ENCODE results near the gene MFSD11.
"Not testable (repeated sequence)": the region's sequence is repeated elsewhere in the genome, so short reads cannot be mapped to it uniquely, and the experiment has no call there.

Gene MFSD11

DNA sequence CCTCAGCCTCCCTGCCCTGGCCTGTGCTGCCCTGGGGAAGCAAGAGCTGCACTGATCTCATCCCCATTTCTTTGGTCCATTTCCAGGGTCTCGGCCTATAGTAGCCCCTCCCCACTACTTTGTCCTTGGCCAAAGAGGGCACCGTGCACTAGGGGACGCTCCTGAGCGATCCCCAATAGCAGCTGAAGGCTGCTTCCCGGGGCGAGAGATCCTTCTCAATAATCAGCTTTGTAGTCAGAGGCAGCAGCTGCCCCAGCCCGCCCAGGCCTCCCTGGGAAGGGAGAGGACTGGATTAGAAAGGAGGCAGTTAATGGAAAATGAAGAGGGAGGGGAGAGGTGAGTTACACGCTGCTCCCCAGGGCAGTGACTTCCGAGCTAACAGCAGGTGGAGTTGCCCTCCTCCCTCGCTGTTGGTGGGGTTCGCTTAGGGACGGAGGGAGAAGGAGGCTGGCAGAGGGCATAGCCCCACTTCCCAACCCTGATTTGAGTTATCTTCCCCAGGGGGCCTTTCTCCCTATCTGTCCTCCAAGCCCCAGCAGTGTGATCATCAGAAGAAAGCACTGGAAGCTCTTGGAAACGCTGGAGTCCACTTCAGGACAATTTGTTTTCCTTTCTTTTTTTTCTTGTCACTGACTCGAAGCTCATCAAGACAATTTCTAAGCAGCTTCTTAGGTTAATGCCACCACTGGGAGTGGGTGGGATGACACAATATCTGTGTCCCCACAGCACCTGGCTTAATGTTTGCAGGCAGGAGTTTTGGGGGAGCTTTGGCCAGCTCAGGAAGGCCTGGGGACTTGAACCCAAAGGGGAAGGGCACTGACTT is 29.7 kb upstream of the MFSD11 start:
- H3K27ac ChIP-seq: no peak overlapping the region
- no peak for DNase-seq (ENCODE audit: low read depth, low spot score)

DNA sequence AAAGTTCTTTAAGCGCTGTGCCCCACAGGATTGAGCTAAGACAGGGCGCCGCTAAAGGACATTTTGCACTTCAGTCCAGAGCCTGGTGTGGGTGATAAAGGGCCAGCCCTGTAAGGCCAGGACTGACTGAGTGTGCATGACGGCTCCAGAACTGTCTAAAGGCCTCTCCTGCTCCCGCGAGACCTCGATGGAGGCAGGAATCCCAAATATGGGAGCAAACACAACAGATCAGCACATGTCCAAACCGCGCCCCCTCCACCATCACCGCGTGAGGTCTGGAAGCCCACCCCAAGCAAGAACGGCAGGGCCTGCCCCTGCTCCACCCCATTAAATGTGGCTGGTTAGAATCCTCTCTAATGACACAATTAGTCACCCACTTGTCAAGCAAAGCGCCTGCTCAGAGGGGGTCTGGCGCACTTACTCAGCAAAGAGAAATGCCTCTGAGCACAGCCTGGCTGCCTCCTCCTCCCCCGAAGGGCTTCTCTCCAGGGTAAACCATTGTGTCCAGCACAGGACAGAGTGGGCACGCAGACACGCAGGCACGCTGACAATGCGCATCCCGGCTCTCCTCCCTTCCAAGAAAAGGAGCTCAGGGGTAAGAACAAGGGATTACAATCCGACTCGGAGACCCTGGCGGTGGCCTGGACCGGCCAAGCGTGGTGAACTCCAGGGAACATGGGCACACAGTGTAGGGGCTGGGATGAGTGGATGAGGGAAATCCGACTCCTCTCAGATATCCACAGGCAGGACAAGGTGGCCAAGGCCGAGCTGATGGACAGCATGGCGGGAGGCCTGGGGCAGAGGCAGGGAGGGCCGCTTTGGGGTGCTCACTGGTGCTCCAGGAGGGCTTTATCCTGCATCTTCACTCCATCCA is 28.6 kb upstream of the MFSD11 start:
- peak overlapping the region; percentile 64 for H3K27ac ChIP-seq
- DNase-seq (ENCODE audit: low read depth, low spot score): no peak

DNA sequence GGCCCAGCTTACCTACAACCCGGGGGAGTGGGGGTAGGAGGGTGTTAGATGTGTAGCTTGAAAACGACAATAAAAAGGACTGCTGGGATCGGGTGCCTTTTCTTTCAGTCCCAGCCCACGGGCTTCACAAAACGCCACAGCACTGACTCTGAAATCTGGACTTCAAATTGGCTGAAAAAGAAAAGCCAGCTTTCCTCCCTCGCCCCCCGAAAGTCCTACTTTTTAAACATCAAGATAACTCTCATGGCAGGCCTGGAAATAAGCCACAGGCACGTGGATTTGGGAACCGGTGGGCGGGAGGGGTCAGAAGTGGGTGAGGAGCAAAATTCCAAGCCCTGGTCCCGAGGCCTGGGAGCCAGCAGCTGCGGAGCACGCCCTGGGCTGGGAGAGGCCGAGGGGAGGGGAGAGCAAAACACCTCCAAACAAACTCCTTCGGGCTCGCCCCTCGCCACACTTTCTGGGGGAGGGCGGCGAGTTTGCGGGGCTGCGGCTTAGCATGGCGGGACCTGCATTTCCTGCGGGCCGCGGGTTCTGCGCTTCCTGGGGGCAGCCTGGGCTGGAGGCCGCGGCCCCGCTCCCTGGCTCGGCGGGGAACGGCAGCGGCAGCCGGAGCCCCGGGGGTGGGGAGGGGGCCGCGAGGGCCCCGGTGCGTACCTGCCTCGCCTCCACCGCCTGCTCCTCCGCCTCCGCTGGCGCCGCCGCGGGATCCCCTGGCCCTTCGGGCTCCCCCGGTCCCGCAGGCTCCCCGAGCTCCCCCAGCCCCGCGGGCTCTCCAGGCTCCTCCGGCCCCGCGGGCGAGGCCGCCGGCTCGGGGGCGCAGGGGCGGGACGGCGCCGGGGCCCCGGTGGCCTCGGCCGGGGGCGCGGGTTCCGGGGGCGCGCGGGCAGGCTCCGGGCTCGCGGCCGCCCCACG is 27.7 kb upstream of the MFSD11 start:
- DNase-seq (ENCODE audit: low read depth, low spot score): not testable (repeated sequence)
- peak overlapping the region; percentile 64 for H3K27ac ChIP-seq

DNA sequence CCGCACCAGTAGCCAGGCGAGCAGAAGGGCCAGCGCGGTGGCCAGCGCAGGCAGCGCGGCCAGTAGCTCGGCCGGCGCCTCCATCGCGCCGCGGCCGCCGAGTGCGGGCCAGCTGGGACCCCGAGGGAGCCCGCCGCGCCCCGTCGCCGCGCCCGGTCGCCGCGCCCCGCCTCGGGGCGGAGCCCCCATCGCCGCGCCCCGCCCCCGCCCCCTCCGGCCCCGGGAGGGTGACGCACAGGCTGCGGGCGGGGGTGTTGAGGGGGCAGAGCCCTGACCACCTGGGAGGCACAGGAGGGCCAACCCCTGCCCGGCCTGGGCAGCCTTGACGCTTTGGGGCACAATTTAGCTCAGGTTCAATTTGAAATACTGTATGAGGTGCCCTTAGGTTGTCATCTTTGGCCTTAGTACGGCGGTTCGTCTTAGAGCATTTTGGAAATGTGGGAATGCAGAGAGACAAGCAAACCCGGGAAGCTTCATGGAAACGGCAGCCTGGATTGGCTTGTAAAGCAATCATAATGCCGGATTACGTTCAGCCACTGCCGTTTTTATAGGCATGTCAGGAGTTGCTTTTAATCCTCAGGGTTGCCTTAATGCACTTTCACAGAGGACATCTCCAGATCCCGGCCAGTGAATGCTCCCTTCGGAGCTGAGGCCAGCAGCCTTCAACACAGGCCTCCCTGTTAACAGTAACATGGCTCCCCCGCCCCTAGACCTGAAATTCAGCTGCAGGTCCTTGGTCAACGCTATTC is 26.9 kb upstream of the MFSD11 start, which contains the start of gene MXRA7:
TSS of gene MXRA7 (minus strand) at position 103 of the 749 bp plus-strand sequence. CDS start at position 84, 19 bp downstream.
- peak within 1 kb of the TSS; percentile 64 for H3K27ac ChIP-seq
- DNase-seq (ENCODE audit: low read depth, low spot score): no peak

DNA sequence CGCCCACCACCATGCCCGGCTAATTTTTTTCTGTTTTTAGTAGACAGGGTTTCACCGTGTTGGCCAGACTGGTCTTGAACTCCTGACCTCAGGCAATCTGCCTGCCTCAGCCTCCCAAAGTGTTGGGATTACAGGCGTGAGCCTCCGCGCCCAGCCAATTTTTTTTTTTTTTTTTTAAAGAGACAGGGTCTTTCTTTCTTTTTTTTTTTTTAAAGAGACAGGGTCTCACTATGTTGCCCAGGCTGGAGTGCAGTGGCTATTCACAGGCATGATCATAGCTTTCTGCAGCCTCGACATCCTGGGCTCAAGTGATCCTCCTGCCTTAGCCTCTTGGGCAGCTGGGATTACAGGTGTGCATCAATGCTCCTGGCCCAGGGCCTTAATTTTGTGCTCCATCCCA is 25.6 kb upstream of the MFSD11 start:
- DNase-seq (ENCODE audit: low read depth, low spot score); H3K27ac ChIP-seq: not testable (repeated sequence)

DNA sequence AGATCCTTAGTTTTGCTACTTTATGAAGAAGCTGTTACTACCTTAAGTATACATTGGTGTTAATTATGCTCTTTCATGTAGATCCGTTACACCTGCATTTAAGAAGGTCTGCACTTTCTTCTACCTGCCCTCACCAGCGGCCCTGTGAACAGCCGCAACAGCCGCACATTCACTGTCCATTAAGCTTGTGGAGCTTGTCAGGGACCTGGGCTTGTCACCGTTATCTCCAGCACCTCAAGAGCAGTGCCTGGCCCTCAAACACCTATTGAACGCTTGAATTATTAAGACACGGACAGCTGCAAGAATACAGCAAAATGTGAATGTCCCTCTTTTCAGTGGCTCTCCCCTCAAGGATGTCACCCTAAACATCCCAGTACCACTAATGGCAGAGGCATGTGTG is 24.2 kb upstream of the MFSD11 start:
- no peak for DNase-seq (ENCODE audit: low read depth, low spot score)
- H3K27ac ChIP-seq: no peak overlapping the region

DNA sequence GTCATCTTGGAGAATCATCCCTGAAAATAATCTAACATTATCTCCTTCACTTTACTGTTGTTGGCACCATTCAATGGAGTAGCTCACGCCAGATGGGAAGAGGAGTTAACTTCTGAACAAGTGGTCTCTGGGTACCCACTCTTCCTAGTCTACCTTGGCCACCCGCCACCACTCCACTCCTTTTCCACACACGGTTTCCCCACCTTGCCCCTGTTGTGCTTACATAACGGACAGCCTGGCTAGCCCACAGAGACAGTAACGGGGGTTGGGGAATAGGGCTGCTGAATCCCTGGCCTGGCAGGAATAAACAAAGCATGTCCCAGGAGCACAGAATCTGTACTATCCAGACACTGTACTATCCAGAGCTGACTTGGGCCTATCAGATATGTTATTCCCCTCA is 23.6 kb upstream of the MFSD11 start:
- DNase-seq (ENCODE audit: low read depth, low spot score): no peak
- H3K27ac ChIP-seq: no peak overlapping the region

DNA sequence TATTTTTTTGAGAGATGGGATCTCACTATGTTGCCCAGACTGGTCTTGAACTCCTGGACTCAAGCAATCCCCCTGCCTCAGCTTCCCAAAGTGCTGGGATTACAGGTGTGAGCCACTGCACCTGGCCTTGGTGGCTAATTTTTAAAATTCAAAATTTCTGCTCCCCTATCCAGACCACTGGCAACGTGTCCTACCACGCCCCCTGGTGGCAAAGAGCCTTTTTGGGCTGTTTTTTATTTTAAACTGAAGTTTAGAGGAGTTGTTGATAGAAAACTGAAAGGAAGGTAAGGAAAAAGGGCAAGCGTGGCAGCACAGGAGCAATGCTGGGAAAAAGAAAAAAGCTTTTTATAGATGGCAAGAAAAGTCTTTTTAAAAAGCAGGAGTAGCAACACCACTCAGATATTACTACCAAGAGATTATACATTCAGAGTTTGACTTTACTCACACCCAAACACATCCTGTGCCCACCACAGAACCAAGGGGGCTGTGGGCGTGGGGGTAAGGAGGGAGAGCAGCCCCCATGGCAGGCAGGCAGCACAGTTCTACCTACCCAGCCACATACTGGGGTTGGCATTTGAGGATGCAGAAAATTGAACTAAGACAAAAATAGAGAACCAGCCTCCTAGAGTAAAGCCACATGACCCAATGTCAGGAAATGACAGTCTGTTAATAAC is 23.0 kb upstream of the MFSD11 start:
- no peak for DNase-seq (ENCODE audit: low read depth, low spot score)
- peak overlapping the region; percentile 72 for H3K27ac ChIP-seq

DNA sequence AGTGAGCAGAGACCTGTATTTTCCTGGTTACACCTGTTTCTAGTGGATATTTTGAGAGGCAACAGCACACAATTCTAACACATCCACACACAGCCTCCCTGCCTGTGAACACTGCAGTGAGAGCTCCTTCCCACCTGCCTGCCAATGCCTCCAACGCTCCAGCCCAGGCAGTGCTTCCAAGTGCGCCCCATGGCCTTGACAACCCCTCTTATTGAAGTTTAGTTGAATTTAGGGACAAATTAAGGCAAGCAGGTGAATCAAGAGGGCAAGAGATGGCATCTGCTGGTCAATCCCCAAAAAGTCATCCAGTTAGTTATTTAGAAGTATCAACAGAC is 22.5 kb upstream of the MFSD11 start:
- H3K27ac ChIP-seq: peak overlapping the region; percentile 72
- DNase-seq (ENCODE audit: low read depth, low spot score): no peak

DNA sequence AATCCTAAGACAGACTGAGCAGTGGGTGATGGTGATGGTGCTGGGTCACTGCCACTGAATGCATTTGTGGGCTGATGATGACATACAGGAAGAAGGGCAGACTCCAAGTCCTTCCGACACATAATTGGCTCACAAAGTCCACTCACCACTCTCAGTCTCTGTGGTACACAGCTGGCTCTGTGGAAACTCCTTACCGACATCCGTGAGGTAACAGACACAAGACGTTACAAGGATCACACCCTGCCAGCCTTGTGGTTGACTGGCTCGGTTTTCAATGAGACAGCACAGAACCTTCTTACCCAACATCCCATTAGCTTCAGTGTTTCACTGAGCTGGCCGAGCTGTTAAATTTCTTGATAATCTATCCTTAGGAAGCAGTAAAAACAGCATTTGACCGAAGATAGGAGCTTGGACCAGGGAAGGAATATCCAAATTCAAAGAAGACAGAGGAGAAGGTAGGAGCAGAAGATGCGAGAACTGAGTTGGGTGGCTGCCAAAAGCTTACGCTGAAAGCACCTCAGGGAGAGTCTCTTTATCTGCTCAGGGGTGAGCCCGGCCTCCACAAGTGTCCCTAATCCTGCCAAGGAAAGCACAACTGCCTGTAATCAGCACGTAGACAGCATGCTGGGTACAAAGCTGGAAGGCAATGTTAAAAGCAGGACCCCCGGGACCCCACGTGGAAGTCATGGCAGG is 21.6 kb upstream of the MFSD11 start:
- DNase-seq (ENCODE audit: low read depth, low spot score): no peak
- H3K27ac ChIP-seq: peak overlapping the region; percentile 72

DNA sequence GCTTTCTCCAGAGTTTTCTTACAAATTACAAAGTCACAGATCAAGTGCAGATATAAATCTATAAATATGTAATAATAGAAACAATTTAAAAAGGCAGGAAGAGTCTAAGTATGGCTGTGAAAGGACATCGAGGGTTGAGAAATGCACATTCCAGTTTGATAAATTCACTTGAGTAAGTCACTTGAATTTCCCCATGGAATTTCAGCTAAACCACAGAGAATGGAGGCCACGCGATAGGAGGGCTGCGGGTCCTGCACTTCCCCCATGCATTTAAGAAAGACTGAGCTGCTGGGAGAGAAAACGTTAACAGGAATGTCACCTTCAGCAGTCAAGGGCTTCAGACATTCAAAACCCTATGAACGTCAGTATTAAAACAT is 21.1 kb upstream of the MFSD11 start:
- H3K27ac ChIP-seq: peak overlapping the region; percentile 72

DNA sequence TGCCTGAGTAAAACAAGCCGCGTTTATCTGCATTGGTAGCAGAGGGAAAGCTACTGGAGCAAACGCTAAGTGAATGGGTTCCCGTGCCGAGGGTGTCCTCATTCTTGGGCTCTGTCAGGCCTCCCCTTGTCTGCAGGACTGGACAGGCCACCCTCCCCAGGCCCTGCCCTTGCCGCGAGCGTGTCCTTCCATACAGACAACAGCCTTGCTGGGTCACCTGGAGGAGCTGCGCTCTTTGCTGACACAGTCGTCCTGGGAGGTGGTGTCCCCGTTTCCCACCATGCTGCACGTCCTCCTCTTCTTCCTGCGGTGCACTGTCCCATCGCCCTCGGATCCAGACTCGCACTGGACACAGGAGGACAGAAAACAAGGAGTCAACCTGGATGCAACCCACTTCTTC is 19.4 kb upstream of the MFSD11 start:
- no peak for DNase-seq (ENCODE audit: low read depth, low spot score)
- H3K27ac ChIP-seq: no peak overlapping the region

More for the DNA sequence above, 21.1 kb upstream of the MFSD11 start:
- no peak for DNase-seq (ENCODE audit: low read depth, low spot score)

DNA sequence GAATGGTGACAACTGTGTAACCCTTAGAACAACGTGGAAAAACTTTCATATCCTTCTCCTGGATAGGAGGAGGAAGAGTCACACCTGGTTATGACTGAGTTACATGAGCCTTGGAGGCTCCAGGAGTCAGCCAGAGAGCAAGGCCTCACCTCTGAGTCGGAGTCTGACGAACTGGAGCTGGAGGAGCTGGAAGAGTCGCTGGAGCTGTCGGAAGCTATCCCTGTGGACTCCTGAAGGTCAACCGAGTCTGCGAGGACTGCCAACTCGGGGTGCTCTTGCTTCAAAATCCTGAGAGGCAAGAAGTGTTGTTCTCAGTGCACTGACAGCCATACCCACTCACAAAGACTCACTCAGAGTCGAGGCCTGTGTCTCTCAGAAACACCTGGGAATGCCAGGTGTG is 17.7 kb upstream of the MFSD11 start:
- H3K27ac ChIP-seq: no peak overlapping the region
- no peak for DNase-seq (ENCODE audit: low read depth, low spot score)

DNA sequence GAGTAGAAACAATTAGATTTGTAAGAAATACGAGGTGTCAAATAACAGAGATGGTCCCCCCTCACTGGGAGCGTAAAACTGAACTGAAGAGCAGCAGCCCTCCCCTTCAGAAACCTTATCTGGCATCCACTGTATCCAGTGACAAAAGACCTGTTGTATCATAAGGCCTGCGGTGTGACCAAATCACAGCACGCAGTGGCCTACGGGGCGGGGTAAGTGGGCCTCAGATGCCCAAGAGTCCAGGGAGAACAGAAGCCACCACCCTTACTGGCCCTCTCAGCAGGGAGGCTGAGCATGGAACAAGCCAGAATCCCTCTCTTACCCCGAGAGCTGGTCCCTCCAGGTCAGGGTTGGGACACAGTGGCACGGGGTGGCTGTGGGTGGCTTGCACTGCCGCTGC is 17.0 kb upstream of the MFSD11 start:
- no peak for DNase-seq (ENCODE audit: low read depth, low spot score)
- no peak overlapping the region for H3K27ac ChIP-seq

DNA sequence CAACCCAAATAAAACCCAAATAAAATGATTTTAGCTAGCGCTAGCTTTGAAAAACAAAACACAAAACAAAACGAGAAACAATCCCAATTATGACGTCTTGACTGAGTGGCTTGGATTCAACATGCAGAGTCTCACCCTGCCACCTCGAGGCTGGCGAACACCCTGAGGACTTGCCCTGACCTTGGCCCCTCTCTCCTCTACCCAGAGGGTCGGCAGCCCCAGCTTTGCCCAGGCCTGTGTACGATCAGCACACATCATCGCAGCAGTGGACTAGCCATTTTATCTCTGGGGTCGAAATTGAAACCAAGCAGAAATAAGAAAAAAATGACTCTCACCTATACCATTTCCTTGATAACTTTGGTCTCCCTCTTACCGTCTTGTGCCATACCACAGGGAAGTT is 16.5 kb upstream of the MFSD11 start:
- DNase-seq (ENCODE audit: low read depth, low spot score): no peak
- no peak overlapping the region for H3K27ac ChIP-seq

DNA sequence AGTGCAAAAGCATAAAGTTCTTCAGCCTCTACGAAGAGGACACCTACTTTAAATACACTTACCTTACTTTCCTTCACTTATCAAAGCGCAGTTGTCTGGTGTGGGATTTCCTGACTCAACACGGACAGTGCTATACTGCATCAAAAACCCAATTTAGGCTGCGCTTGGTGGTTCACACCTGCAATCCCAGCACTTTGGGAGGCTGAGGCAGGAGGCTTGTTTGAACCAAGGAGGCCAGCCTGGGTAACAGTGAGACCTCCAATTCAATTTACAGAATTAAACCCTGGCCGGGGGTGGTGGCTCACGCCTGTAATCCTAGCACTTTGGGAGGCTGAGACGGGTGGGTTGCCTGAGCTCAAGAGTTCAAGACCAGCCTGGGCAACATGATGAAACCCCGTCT is 15.6 kb upstream of the MFSD11 start:
- no peak overlapping the region for H3K27ac ChIP-seq
- no peak for DNase-seq (ENCODE audit: low read depth, low spot score)

DNA sequence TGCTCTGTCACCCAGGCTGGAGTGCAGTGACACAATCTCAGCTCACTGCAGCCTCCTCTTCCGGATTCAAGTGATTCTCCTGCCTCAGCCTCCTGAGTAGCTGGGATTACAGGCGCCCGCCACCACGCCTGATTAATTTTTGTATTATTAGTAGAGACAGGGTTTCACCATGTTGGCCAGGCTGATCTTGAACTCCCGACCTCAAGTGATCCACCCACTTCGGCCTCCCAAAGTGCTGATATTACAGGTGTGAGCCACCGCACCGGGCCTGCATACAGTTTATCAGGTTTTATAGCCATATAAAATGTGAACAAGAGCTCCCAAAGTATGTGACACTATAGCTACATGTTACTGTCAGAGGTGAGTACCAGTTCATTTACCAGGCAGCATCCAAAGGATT is 14.9 kb upstream of the MFSD11 start:
- DNase-seq (ENCODE audit: low read depth, low spot score); H3K27ac ChIP-seq: not testable (repeated sequence)

DNA sequence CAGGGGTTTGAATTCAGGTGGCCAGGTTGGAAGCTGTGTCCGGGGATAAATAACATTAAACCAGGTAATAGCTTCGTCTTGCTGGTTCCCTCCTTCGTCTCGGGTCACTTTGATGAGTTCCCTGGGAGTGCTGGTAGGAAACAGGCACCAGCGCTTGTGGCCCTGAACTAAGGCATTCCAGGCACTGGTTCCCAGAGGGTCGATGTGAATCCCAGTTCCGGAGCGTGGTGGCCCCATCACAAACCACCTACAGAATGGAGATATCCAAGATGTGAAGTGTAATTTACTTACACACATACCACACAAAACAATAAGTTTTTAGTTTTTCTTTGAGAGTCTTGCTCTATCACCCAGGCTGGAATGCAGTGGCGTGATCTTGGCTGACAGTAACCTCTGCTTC is 14.1 kb upstream of the MFSD11 start:
- no peak overlapping the region for H3K27ac ChIP-seq
- DNase-seq (ENCODE audit: low read depth, low spot score): no peak
